Liver (tissue), 9 donors: Measurements from ENCODE around the gene SYNGR3. TPM values are rescaled to one million over a fixed set of nuclear protein-coding genes. Genes with fewer than 3 reads are reported as not detected.
"Not testable (repeated sequence)": the region's sequence is repeated elsewhere in the genome, so short reads cannot be mapped to it uniquely, and the experiment has no call there.

Source experiments
- DNase-seq: peaks from one replicate; pipeline ENCODE4 v3.0.0-alpha.2; 2017; ENCODE audit warnings: low spot score
- H3K27ac ChIP-seq, 2 donors: one replicate each; pipeline ENCODE4 v1.7.0; 2013; ENCODE audit warnings: inconsistent platforms in 2 of 2, low read length in 2 of 2, control low read depth in 1 of 2, low read depth in 1 of 2, mild to moderate bottlenecking in 1 of 2
- H3K27me3 ChIP-seq, 4 donors: one replicate each; pipeline versions ENCODE4 v1.6.1 to v1.7.0; 2013; ENCODE audit warnings: low read length in 3 of 4, inconsistent platforms in 1 of 4, mild to moderate bottlenecking in 1 of 4, moderate library complexity in 1 of 4; ENCODE audit not compliant: control insufficient read depth in 4 of 4, insufficient read depth in 4 of 4
- H3K36me3 ChIP-seq, 4 donors: one replicate each; pipeline versions ENCODE4 v1.6.1 to v1.7.0; 2013; ENCODE audit warnings: low read length in 3 of 4, mild to moderate bottlenecking in 3 of 4, low read depth in 1 of 4, moderate library complexity in 1 of 4; ENCODE audit not compliant: control insufficient read depth in 4 of 4, insufficient read depth in 3 of 4
- H3K4me1 ChIP-seq, 4 donors: one replicate each; pipeline versions ENCODE4 v1.6.1 to v1.7.0; 2013; ENCODE audit warnings: low read length in 3 of 4, mild to moderate bottlenecking in 3 of 4, moderate library complexity in 1 of 4; ENCODE audit not compliant: control insufficient read depth in 4 of 4, insufficient read depth in 4 of 4
- H3K4me3 ChIP-seq, 3 donors: one replicate each; pipeline versions ENCODE4 v1.6.1 to v1.7.0; 2013; ENCODE audit warnings: low read length in 3 of 3, control low read depth in 1 of 3, low read depth in 1 of 3, mild to moderate bottlenecking in 1 of 3
- H3K9ac ChIP-seq, 2 donors: one replicate each; pipeline ENCODE4 v1.7.0; 2013; ENCODE audit warnings: low read length in 2 of 2, mild to moderate bottlenecking in 2 of 2, moderate library complexity in 2 of 2, control low read depth in 1 of 2, low read depth in 1 of 2
- H3K9me3 ChIP-seq, 4 donors: one replicate each; pipeline versions ENCODE4 v1.6.1 to v1.7.0; 2013; ENCODE audit warnings: low read length in 3 of 4; ENCODE audit not compliant: control insufficient read depth in 4 of 4
- EGR1 ChIP-seq, 2 donors: IDR thresholded peaks; 2 replicates each; pipeline ENCODE4 v1.6.1; 2016 to 2018; ENCODE audit warnings: antibody characterized with exemption in 2 of 2, low read depth in 2 of 2
- FOXA1 ChIP-seq: IDR thresholded peaks from 2 replicates; pipeline ENCODE4 v1.6.1; 2016; ENCODE audit warnings: antibody characterized with exemption
- FOXA2 ChIP-seq: IDR thresholded peaks from 2 replicates; pipeline ENCODE4 v1.6.1; 2016; ENCODE audit warnings: antibody characterized with exemption
- GABPA ChIP-seq, 2 donors: IDR thresholded peaks in 1 of 2; conservative IDR thresholded peaks in 1 of 2; 2 replicates each; pipeline ENCODE4 v1.6.1; 2016; ENCODE audit warnings: antibody characterized with exemption in 2 of 2, mild to moderate bottlenecking in 1 of 2, moderate library complexity in 1 of 2
- HNF4A ChIP-seq, 2 donors: conservative IDR thresholded peaks; 2 replicates each; pipeline ENCODE4 v1.6.1; 2016; ENCODE audit warnings: antibody characterized with exemption in 2 of 2, mild to moderate bottlenecking in 2 of 2
- HNF4G ChIP-seq: IDR thresholded peaks from 2 replicates; pipeline ENCODE4 v1.6.1; 2016; ENCODE audit warnings: antibody characterized with exemption
- JUND ChIP-seq, 2 donors: IDR thresholded peaks; 2 replicates each; pipeline ENCODE4 v1.6.1; 2016; ENCODE audit warnings: antibody characterized with exemption in 2 of 2
- NR2F2 ChIP-seq: IDR thresholded peaks from 2 replicates; pipeline ENCODE4 v1.6.1; 2016; ENCODE audit warnings: antibody characterized with exemption
- RAD21 ChIP-seq, 2 donors: IDR thresholded peaks; 2 replicates each; pipeline ENCODE4 v1.6.1; 2016; ENCODE audit warnings: antibody characterized with exemption in 2 of 2, mild to moderate bottlenecking in 2 of 2
- RXRA ChIP-seq, 2 donors: IDR thresholded peaks; 2 replicates each; pipeline ENCODE4 v1.6.1; 2017 to 2018; ENCODE audit warnings: antibody characterized with exemption in 2 of 2, mild to moderate bottlenecking in 1 of 2
- SP1 ChIP-seq: IDR thresholded peaks from 2 replicates; pipeline ENCODE4 v1.6.1; 2018; ENCODE audit warnings: antibody characterized with exemption, mild to moderate bottlenecking
- TAF1 ChIP-seq: conservative IDR thresholded peaks from 2 replicates; pipeline ENCODE4 v1.6.1; 2016; ENCODE audit warnings: antibody characterized with exemption, mild to moderate bottlenecking
- YY1 ChIP-seq: IDR thresholded peaks from 2 replicates; pipeline ENCODE4 v1.6.1; 2016; ENCODE audit warnings: antibody characterized with exemption, mild to moderate bottlenecking
- WGBS: extraction: QIAGEN DNeasy Blood & Tissue Kit; methylation state at CpG from one replicate; pipeline ENCODE4 v1.1.7; 2013; 5-methylcytosine and 5-hydroxymethylcytosine counted together
- polyA plus RNA-seq, 2 donors: library from polyadenylated mRNA; stranded (reverse) in 1 of 2; unstranded in 1 of 2; fragments of 200-250 nt in 1 of 2; fragments of >200 nt in 1 of 2; fragmentation: Nextera tagmentation in 1 of 2; extraction: Ambion mirVana in 1 of 2; gene quantifications; one replicate each; pipeline versions ENCODE4 v1.2.1 to v1.2.3, GENCODE V29; 2013 to 2015
- total RNA-seq, 2 donors: library from RNA; depleted of rRNA; stranded (reverse); fragments of >200 nt; gene quantifications; one replicate each; pipeline ENCODE4 v1.2.3, GENCODE V29; 2014
- TF ChIP-seq, protein P1 (sequence below): IDR thresholded peaks from 2 replicates; pipeline ENCODE4 v1.6.1; 2016; ENCODE audit warnings: antibody characterized with exemption
- TF ChIP-seq, protein P2 (sequence below): IDR thresholded peaks from 2 replicates; pipeline ENCODE4 v1.6.1; 2016; ENCODE audit warnings: antibody characterized with exemption
- TF ChIP-seq, protein P3 (sequence below): IDR thresholded peaks from 2 replicates; pipeline ENCODE4 v1.6.1; 2016; ENCODE audit warnings: antibody characterized with exemption, mild to moderate bottlenecking
- TF ChIP-seq, protein P4 (sequence below): IDR thresholded peaks from 2 replicates; pipeline ENCODE4 v1.6.1; 2016; ENCODE audit warnings: antibody characterized with exemption
- TF ChIP-seq, protein P5 (sequence below): fragments of 150-350 bp; IDR thresholded peaks from 2 replicates; pipeline ENCODE4 v1.5.1; 2017; ENCODE audit warnings: improper control_type of control experiment, low read depth, low read length; ENCODE audit not compliant: missing input control
- donor health status: healthy.
- donor health status: healthy.
- donor health status: healthy.
- donor health status: healthy.
- donor health status: healthy.

SYNGR3 gene
- total and polyA plus RNA-seq, 4 donors, result 0.09 to 0.47 (median 0.17) TPM; not detected in 1

DNA sequence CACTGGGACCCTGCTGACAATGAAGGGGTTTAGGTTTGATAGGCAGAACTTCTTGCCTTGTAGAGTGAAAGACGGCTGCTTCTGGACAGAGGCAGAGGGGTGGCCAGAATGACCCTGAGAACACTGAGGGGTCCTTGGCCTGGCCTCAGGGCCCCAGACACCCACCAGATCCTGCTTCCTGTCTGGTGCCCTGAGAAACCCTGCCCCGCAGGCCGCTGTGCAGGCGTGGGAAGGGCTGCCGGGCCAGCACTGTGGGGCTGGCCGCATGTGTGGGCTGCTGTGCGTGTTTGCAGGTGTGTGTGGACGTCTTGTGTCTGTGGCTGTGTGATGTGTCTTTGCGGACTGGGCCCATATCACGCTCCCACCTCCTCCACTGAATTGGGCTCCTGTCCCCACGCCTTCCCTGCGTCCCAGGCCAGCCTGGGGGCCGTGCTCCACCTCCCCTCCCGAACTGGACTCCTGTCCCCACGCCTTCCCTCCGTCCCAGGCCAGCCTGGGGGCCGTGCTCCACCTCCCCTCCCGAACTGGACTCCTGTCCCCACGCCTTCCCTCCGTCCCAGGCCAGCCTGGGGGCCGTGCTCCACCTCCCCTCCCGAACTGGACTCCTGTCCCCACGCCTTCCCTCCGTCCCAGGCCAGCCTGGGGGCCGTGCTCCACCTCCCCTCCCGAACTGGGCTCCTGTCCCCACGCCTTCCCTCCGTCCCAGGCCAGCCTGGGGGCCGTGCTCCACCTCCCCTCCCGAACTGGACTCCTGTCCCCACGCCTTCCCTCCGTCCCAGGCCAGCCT, 44.3 kb downstream of the SYNGR3 start:
- H3K9ac ChIP-seq, result peak overlapping the region; percentile 57 to 81
- H3K36me3 ChIP-seq, H3K27me3 ChIP-seq, H3K9me3 ChIP-seq, DNase-seq: not testable (repeated sequence)
- H3K4me1 ChIP-seq, result peaks cover 20 to 87% (median 62%) of the 10 kb centered on the region in 4 donors
- 16% methylated on average over 16 of the region's 32 CpGs for WGBS
- TF ChIP-seq SP1, result peak; percentile 81
- TF ChIP-seq HNF4A (conservative IDR thresholded peaks at IDR 0.05), result peak; percentile 36 to 66
- TF ChIP-seq YY1, result peak; percentile 54
- TF ChIP-seq RXRA (IDR thresholded peaks at IDR 0.05), result peak; percentile 32 to 52
- peak in 1 of 2 donors; percentile 41 for TF ChIP-seq EGR1 (IDR thresholded peaks at IDR 0.05; ENCODE audit: low read depth in 2 of 2)
- peak in 1 of 2 donors; percentile 7 for TF ChIP-seq RAD21 (IDR thresholded peaks at IDR 0.05)
- H3K4me3 ChIP-seq, result peak overlapping the region; percentile 26 to 53 (median 34)
- peak overlapping the region; percentile 93 to 98 for H3K27ac ChIP-seq

DNA sequence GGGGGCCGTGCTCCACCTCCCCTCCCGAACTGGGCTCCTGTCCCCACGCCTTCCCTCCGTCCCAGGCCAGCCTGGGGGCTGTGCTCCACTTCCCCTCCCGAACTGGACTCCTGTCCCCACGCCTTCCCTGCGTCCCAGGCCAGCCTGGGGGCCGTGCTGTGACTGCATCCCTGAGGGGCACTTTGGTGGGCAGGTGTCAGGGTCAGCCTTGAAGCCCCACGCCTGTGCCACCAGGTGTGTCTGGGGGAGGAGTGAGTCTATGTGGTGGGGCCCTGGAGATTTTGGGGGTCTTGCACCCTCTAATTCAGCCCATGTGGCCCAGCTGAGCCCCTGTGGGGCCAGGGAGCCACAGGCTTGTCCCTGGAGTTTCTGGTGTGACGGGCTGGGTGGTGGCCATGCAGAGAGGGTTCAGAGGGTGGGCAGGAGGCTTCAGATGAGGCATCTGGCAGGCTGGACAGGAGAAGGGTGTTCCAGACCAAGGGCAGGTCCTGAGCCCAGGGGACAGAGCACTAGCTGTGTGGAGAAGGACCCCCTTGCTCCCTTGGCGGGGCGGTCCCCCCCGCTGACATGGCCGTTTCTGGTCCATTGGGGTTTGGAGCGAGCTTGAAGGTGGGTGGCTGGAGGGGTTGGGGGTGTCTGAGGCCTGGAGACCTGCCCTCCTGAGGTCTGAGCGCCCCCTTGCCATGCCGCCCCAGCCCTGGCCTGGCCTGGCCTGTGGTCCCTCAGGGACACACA, 45.1 kb downstream of the SYNGR3 start:
- Histone ChIP-seq H3K4me1 (peaks cover 20 to 87% (median 60%) of the 10 kb centered on the region in 4 donors), H3K27me3 (no peaks in the 10 kb centered on the region), H3K4me3 (peak overlapping the region; percentile 42 to 69 (median 48)), H3K9ac (peak overlapping the region; percentile 51 to 77), H3K27ac (peak overlapping the region; percentile 91 to 98), H3K9me3 (no peaks in the 10 kb centered on the region), H3K36me3 (peaks cover 0 to 2% (median 0%) of the 10 kb centered on the region in 4 donors)
- TF ChIP-seq HNF4G, result no peak
- no peak for TF ChIP-seq TAF1
- TF ChIP-seq, protein P1, sequence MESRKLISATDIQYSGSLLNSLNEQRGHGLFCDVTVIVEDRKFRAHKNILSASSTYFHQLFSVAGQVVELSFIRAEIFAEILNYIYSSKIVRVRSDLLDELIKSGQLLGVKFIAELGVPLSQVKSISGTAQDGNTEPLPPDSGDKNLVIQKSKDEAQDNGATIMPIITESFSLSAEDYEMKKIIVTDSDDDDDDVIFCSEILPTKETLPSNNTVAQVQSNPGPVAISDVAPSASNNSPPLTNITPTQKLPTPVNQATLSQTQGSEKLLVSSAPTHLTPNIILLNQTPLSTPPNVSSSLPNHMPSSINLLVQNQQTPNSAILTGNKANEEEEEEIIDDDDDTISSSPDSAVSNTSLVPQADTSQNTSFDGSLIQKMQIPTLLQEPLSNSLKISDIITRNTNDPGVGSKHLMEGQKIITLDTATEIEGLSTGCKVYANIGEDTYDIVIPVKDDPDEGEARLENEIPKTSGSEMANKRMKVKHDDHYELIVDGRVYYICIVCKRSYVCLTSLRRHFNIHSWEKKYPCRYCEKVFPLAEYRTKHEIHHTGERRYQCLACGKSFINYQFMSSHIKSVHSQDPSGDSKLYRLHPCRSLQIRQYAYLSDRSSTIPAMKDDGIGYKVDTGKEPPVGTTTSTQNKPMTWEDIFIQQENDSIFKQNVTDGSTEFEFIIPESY, result no peak
- no peak for TF ChIP-seq EGR1 (IDR thresholded peaks at IDR 0.05; ENCODE audit: low read depth in 2 of 2)
- peak in 1 of 2 donors; percentile 3 for TF ChIP-seq RXRA (IDR thresholded peaks at IDR 0.05)
- TF ChIP-seq SP1, result peak; percentile 58
- no peak for TF ChIP-seq GABPA (IDR thresholded peaks at IDR 0.05 in 1 of 2, conservative IDR thresholded peaks at IDR 0.05 in 1 of 2)
- TF ChIP-seq, protein P2, sequence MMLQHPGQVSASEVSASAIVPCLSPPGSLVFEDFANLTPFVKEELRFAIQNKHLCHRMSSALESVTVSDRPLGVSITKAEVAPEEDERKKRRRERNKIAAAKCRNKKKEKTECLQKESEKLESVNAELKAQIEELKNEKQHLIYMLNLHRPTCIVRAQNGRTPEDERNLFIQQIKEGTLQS, result no peak
- peak; percentile 26 for TF ChIP-seq YY1
- no peak for TF ChIP-seq RAD21 (IDR thresholded peaks at IDR 0.05)
- no peak for TF ChIP-seq JUND (IDR thresholded peaks at IDR 0.05)
- TF ChIP-seq, protein P3, sequence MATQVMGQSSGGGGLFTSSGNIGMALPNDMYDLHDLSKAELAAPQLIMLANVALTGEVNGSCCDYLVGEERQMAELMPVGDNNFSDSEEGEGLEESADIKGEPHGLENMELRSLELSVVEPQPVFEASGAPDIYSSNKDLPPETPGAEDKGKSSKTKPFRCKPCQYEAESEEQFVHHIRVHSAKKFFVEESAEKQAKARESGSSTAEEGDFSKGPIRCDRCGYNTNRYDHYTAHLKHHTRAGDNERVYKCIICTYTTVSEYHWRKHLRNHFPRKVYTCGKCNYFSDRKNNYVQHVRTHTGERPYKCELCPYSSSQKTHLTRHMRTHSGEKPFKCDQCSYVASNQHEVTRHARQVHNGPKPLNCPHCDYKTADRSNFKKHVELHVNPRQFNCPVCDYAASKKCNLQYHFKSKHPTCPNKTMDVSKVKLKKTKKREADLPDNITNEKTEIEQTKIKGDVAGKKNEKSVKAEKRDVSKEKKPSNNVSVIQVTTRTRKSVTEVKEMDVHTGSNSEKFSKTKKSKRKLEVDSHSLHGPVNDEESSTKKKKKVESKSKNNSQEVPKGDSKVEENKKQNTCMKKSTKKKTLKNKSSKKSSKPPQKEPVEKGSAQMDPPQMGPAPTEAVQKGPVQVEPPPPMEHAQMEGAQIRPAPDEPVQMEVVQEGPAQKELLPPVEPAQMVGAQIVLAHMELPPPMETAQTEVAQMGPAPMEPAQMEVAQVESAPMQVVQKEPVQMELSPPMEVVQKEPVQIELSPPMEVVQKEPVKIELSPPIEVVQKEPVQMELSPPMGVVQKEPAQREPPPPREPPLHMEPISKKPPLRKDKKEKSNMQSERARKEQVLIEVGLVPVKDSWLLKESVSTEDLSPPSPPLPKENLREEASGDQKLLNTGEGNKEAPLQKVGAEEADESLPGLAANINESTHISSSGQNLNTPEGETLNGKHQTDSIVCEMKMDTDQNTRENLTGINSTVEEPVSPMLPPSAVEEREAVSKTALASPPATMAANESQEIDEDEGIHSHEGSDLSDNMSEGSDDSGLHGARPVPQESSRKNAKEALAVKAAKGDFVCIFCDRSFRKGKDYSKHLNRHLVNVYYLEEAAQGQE, result peak; percentile 45
- TF ChIP-seq FOXA1, result no peak
- peak; percentile 48 to 51 for TF ChIP-seq HNF4A (conservative IDR thresholded peaks at IDR 0.05)
- TF ChIP-seq FOXA2, result no peak
- TF ChIP-seq, protein P4, sequence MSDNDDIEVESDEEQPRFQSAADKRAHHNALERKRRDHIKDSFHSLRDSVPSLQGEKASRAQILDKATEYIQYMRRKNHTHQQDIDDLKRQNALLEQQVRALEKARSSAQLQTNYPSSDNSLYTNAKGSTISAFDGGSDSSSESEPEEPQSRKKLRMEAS, result no peak
- TF ChIP-seq, protein P5, sequence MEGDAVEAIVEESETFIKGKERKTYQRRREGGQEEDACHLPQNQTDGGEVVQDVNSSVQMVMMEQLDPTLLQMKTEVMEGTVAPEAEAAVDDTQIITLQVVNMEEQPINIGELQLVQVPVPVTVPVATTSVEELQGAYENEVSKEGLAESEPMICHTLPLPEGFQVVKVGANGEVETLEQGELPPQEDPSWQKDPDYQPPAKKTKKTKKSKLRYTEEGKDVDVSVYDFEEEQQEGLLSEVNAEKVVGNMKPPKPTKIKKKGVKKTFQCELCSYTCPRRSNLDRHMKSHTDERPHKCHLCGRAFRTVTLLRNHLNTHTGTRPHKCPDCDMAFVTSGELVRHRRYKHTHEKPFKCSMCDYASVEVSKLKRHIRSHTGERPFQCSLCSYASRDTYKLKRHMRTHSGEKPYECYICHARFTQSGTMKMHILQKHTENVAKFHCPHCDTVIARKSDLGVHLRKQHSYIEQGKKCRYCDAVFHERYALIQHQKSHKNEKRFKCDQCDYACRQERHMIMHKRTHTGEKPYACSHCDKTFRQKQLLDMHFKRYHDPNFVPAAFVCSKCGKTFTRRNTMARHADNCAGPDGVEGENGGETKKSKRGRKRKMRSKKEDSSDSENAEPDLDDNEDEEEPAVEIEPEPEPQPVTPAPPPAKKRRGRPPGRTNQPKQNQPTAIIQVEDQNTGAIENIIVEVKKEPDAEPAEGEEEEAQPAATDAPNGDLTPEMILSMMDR, result no peak
- TF ChIP-seq NR2F2, result no peak
- 33% methylated on average over 15 of the region's 17 CpGs for WGBS
- DNase-seq, result no peak
